Ovary (tissue), 3 donors: Measurements from ENCODE around the gene ZRANB1.

ENCODE experiments used
- POLR2A ChIP-seq: fragments of 450-650 bp; IDR thresholded peaks from one replicate; pipeline ENCODE4 v1.6.1; 2017; ENCODE audit warnings: antibody characterized with exemption, mild to moderate bottlenecking, moderate library complexity
- TF ChIP-seq, protein P1 (sequence below), 3 donors: fragments of 450-650 bp in 2 of 3; fragments of 200-600 bp in 1 of 3; IDR thresholded peaks; one replicate each; pipeline versions ENCODE4 v1.5.1 to v1.8.0; 2016 to 2022; ENCODE audit warnings: antibody characterized with exemption in 3 of 3, mild to moderate bottlenecking in 1 of 3
- donor health status: DM: no; HTN: no; CAD: no.

DNA sequence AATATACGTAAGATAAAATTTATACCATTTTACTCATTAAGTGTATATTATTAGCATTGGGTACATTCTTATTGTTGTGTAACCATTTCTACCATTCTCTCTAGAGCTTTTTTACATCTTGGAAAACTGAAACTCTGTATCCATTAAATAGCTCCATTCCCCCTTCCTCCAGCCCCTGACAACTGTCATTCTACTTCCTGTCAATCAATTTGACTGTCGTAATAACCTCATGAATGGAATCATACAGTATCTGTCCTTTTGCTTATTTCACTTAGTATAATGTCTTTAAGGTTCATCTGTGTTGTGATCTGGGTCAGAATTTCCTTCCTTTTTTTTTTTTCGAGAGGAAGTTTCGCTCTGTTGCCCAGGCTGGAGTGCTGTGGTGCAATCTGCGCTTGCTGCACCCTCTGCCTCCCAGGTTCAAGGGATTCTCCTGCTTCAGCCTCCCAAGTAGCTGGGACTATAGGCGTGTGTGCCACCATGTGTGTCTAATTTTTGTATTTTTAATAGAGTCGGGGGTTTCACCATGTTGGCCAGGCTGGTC is 15.6 kb downstream of the ZRANB1 start:
- TF ChIP-seq POLR2A, result no peak
- TF ChIP-seq, protein P1, sequence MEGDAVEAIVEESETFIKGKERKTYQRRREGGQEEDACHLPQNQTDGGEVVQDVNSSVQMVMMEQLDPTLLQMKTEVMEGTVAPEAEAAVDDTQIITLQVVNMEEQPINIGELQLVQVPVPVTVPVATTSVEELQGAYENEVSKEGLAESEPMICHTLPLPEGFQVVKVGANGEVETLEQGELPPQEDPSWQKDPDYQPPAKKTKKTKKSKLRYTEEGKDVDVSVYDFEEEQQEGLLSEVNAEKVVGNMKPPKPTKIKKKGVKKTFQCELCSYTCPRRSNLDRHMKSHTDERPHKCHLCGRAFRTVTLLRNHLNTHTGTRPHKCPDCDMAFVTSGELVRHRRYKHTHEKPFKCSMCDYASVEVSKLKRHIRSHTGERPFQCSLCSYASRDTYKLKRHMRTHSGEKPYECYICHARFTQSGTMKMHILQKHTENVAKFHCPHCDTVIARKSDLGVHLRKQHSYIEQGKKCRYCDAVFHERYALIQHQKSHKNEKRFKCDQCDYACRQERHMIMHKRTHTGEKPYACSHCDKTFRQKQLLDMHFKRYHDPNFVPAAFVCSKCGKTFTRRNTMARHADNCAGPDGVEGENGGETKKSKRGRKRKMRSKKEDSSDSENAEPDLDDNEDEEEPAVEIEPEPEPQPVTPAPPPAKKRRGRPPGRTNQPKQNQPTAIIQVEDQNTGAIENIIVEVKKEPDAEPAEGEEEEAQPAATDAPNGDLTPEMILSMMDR (IDR thresholded peaks at IDR 0.05), result no peak
